GM15510 (cell line): Measurements from ENCODE around the gene PLEKHN1.

Experiments used
- POLR2A ChIP-seq: IDR thresholded peaks from 3 replicates; pipeline ENCODE4 v1.6.1; 2011; ENCODE audit warnings: borderline replicate concordance; ENCODE audit not compliant: insufficient read length; ENCODE audit errors: extremely low read depth

PLEKHN1 gene

GRCh38 chr1:925561-926421, 40.5 kb upstream of the PLEKHN1 start:
- no peak for TF ChIP-seq POLR2A

- no peak for TF ChIP-seq POLR2A
Observed at GRCh38 chr1:927234-927633, 39.0 kb upstream of the PLEKHN1 start.

GRCh38 chr1:927748-928147, 38.5 kb upstream of the PLEKHN1 start:
- no peak for TF ChIP-seq POLR2A

- no peak for TF ChIP-seq POLR2A
Observed at GRCh38 chr1:928825-929661, 37.2 kb upstream of the PLEKHN1 start.

- TF ChIP-seq POLR2A: no peak
Observed at GRCh38 chr1:929712-930632, 36.3 kb upstream of the PLEKHN1 start.

GRCh38 chr1:930633-931138, 35.6 kb upstream of the PLEKHN1 start:
- no peak for TF ChIP-seq POLR2A

GRCh38 chr1:931380-932172, 34.7 kb upstream of the PLEKHN1 start:
- TF ChIP-seq POLR2A: no peak

GRCh38 chr1:932173-932510, 34.1 kb upstream of the PLEKHN1 start:
- TF ChIP-seq POLR2A: no peak

GRCh38 chr1:932776-933602, 33.3 kb upstream of the PLEKHN1 start:
- TF ChIP-seq POLR2A: no peak

- no peak for TF ChIP-seq POLR2A
Observed at GRCh38 chr1:933603-933940, 32.7 kb upstream of the PLEKHN1 start.

- no peak for TF ChIP-seq POLR2A
Observed at GRCh38 chr1:934991-935750, 31.1 kb upstream of the PLEKHN1 start.

- TF ChIP-seq POLR2A: no peak
Observed at GRCh38 chr1:935751-936231, 30.5 kb upstream of the PLEKHN1 start.
